ENCODE data around the gene ARL16. TPM values are rescaled to one million over a fixed set of nuclear protein-coding genes. Genes with fewer than 3 reads are reported as not detected.

The ARL16 gene
- polyA plus RNA-seq, 1 donor (not counting 4 experiments of a cell fraction or from before 2014, with no cell fraction given): 48.7 TPM

- FAIRE-seq (no peak), DNase-seq (ENCODE audit: low read depth, low spot score) (no peak)
- peaks cover 10% of the 10 kb centered on the region for H3K4me1 ChIP-seq (ENCODE audit: control insufficient read depth, extremely low read depth, insufficient read depth, low read length)
- peaks cover 52 to 56% of the 10 kb centered on the region in 2 experiments for H3K36me3 ChIP-seq (ENCODE audit: control insufficient read depth in 2 of 2, extremely low read depth in 1 of 2, insufficient read depth in 2 of 2, low read length in 2 of 2)
- H3K9me1 ChIP-seq (ENCODE audit: control insufficient read depth, extremely low read depth, insufficient read depth, low read length): no peaks in the 10 kb centered on the region
- H4K20me1 ChIP-seq (ENCODE audit: control insufficient read depth, extremely low read depth, insufficient read depth, low read length): peaks cover 3% of the 10 kb centered on the region
- H3K4me2 ChIP-seq (ENCODE audit: control insufficient read depth, extremely low read depth, insufficient read depth, low read depth, low read length): no peak overlapping the region
- H3K9ac ChIP-seq (ENCODE audit: control insufficient read depth, extremely low read depth, insufficient read depth, low read length): no peak overlapping the region
- H2AFZ ChIP-seq (ENCODE audit: control insufficient read depth, low read length): no peak overlapping the region
- H3K27me3 ChIP-seq (ENCODE audit: control insufficient read depth, extremely low read depth, insufficient read depth, low read length): no peaks in the 10 kb centered on the region
- TF ChIP-seq EZH2 (IDR thresholded peaks at IDR 0.05; ENCODE audit: low read length) (no peak), CTCF (optimal IDR thresholded peaks at IDR 0.05 in 1 of 3, IDR thresholded peaks at IDR 0.05 in 1 of 3, conservative IDR thresholded peaks at IDR 0.05 in 1 of 3; ENCODE audit: extremely low read depth in 1 of 3, insufficient read depth in 2 of 3, low read length in 3 of 3) (no peak)
- dilution Hi-C loops (cut with MboI; ENCODE audit: extremely low pct_ligation_motif_present, low sequenced_read_pairs): no loop called here
- H3K9me3 ChIP-seq (ENCODE audit: control insufficient read depth, low read depth, low read length): no peaks in the 10 kb centered on the region
- H3K4me3 ChIP-seq (ENCODE audit: control insufficient read depth in 2 of 3, extremely low read depth in 1 of 3, insufficient read depth in 2 of 3, low read depth in 1 of 3, low read length in 3 of 3): no peak overlapping the region
- no peak overlapping the region for H3K27ac ChIP-seq (ENCODE audit: control insufficient read depth, insufficient read depth, low read length)
- H3K79me2 ChIP-seq (ENCODE audit: control insufficient read depth, insufficient read depth, low read length): peaks cover 59% of the 10 kb centered on the region
Measured at GRCh38 chr17:81697261-81698044, 13.9 kb upstream of the ARL16 start.

- TF ChIP-seq EZH2 (IDR thresholded peaks at IDR 0.05; ENCODE audit: low read length) (no peak), CTCF (optimal IDR thresholded peaks at IDR 0.05 in 1 of 3, IDR thresholded peaks at IDR 0.05 in 1 of 3, conservative IDR thresholded peaks at IDR 0.05 in 1 of 3; ENCODE audit: extremely low read depth in 1 of 3, insufficient read depth in 2 of 3, low read length in 3 of 3) (no peak)
- dilution Hi-C loops (cut with MboI; ENCODE audit: extremely low pct_ligation_motif_present, low sequenced_read_pairs): no loop called here
- no peak overlapping the region for H3K27ac ChIP-seq (ENCODE audit: control insufficient read depth, insufficient read depth, low read length)
- H3K27me3 ChIP-seq (ENCODE audit: control insufficient read depth, extremely low read depth, insufficient read depth, low read length): no peaks in the 10 kb centered on the region
- H4K20me1 ChIP-seq (ENCODE audit: control insufficient read depth, extremely low read depth, insufficient read depth, low read length): peaks cover 3% of the 10 kb centered on the region
- peaks cover 3% of the 10 kb centered on the region for H3K4me1 ChIP-seq (ENCODE audit: control insufficient read depth, extremely low read depth, insufficient read depth, low read length)
- DNase-seq (ENCODE audit: low read depth, low spot score) (no peak), FAIRE-seq (no peak)
- H3K4me2 ChIP-seq (ENCODE audit: control insufficient read depth, extremely low read depth, insufficient read depth, low read depth, low read length): no peak overlapping the region
- no peak overlapping the region for H2AFZ ChIP-seq (ENCODE audit: control insufficient read depth, low read length)
- H3K4me3 ChIP-seq (ENCODE audit: control insufficient read depth in 2 of 3, extremely low read depth in 1 of 3, insufficient read depth in 2 of 3, low read depth in 1 of 3, low read length in 3 of 3): no peak overlapping the region
- no peak overlapping the region for H3K9ac ChIP-seq (ENCODE audit: control insufficient read depth, extremely low read depth, insufficient read depth, low read length)
- no peaks in the 10 kb centered on the region for H3K9me1 ChIP-seq (ENCODE audit: control insufficient read depth, extremely low read depth, insufficient read depth, low read length)
- peaks cover 58% of the 10 kb centered on the region for H3K79me2 ChIP-seq (ENCODE audit: control insufficient read depth, insufficient read depth, low read length)
- peaks cover 56 to 64% of the 10 kb centered on the region in 2 experiments for H3K36me3 ChIP-seq (ENCODE audit: control insufficient read depth in 2 of 2, extremely low read depth in 1 of 2, insufficient read depth in 2 of 2, low read length in 2 of 2)
- no peaks in the 10 kb centered on the region for H3K9me3 ChIP-seq (ENCODE audit: control insufficient read depth, low read depth, low read length)
Measured at GRCh38 chr17:81696218-81696941, 12.8 kb upstream of the ARL16 start.

All from keratinocyte (primary cell).